Measurements from ENCODE around the gene CARNS1.

CARNS1 gene

GRCh38 chr11:67376063-67376820 is 39.2 kb upstream of the CARNS1 start:
- FAIRE-seq (no peak), DNase-seq (ENCODE audit: insufficient read length, low spot score) (no peak)
- no peak for TF ChIP-seq CTCF (IDR thresholded peaks at IDR 0.05; ENCODE audit: insufficient read depth, missing control alignments)

GRCh38 chr11:67376873-67377808 is 38.3 kb upstream of the CARNS1 start:
- TF ChIP-seq CTCF (IDR thresholded peaks at IDR 0.05; ENCODE audit: insufficient read depth, missing control alignments), result no peak
- no peak for FAIRE-seq
- no peak for DNase-seq (ENCODE audit: insufficient read length, low spot score)

- no peak for FAIRE-seq
- TF ChIP-seq CTCF (IDR thresholded peaks at IDR 0.05; ENCODE audit: insufficient read depth, missing control alignments), result no peak
Observed at GRCh38 chr11:67378544-67378943, 36.9 kb upstream of the CARNS1 start.

GRCh38 chr11:67379061-67380058 is 36.1 kb upstream of the CARNS1 start:
- TF ChIP-seq CTCF (IDR thresholded peaks at IDR 0.05; ENCODE audit: insufficient read depth, missing control alignments), result no peak
- no peak for DNase-seq (ENCODE audit: insufficient read length, low spot score)
- FAIRE-seq, result no peak

More at GRCh38 chr11:67378544-67378943, 36.9 kb upstream of the CARNS1 start:
- DNase-seq (ENCODE audit: insufficient read length, low spot score), result no peak

- FAIRE-seq (no peak), DNase-seq (ENCODE audit: insufficient read length, low spot score) (no peak)
- TF ChIP-seq CTCF (IDR thresholded peaks at IDR 0.05; ENCODE audit: insufficient read depth, missing control alignments), result no peak
Observed at GRCh38 chr11:67381244-67381972, 34.1 kb upstream of the CARNS1 start.
